Brain pericyte (primary cell): Measurements from ENCODE around the gene EPHA8.

Experiments
- DNase-seq: peaks from one replicate; pipeline ENCODE4 v3.0.0-alpha.2; 2012; ENCODE audit warnings: low read depth, low spot score

Gene EPHA8

GRCh38 chr1:22618056-22618455, 54.8 kb downstream of the EPHA8 start:
- no peak for DNase-seq

GRCh38 chr1:22619252-22619651, 56.0 kb downstream of the EPHA8 start:
- DNase-seq: no peak

GRCh38 chr1:22619798-22620197, 56.5 kb downstream of the EPHA8 start:
- no peak for DNase-seq

GRCh38 chr1:22621761-22622160, 58.5 kb downstream of the EPHA8 start:
- no peak for DNase-seq

GRCh38 chr1:22625262-22625925, 62.1 kb downstream of the EPHA8 start:
- no peak for DNase-seq

GRCh38 chr1:22626237-22627157, 63.2 kb downstream of the EPHA8 start:
- DNase-seq: no peak

- DNase-seq: no peak
Observed at GRCh38 chr1:22627331-22627730, 64.0 kb downstream of the EPHA8 start.

GRCh38 chr1:22628698-22629444, 65.6 kb downstream of the EPHA8 start:
- no peak for DNase-seq

GRCh38 chr1:22629886-22630285, 66.6 kb downstream of the EPHA8 start:
- DNase-seq: no peak

- no peak for DNase-seq
Observed at GRCh38 chr1:22633697-22634463, 70.6 kb downstream of the EPHA8 start.

- no peak for DNase-seq
Observed at GRCh38 chr1:22635436-22635835, 72.1 kb downstream of the EPHA8 start.

- no peak for DNase-seq
Observed at GRCh38 chr1:22636353-22636752, 73.1 kb downstream of the EPHA8 start, which contains the start of gene C1QA. C1QA (plus strand) TSS chr1:22636628; CDS start chr1:22637617, 989 bp downstream.

- DNase-seq: no peak
Observed at GRCh38 chr1:22636927-22637326, 73.6 kb downstream of the EPHA8 start.

- DNase-seq: no peak
Observed at GRCh38 chr1:22637907-22638445, 74.7 kb downstream of the EPHA8 start.

GRCh38 chr1:22638476-22639234, 75.4 kb downstream of the EPHA8 start:
- DNase-seq: no peak

GRCh38 chr1:22639286-22639685, 76.0 kb downstream of the EPHA8 start:
- DNase-seq: no peak

- no peak for DNase-seq
Observed at GRCh38 chr1:22641247-22641646, 78.0 kb downstream of the EPHA8 start.

GRCh38 chr1:22641906-22642636, 78.8 kb downstream of the EPHA8 start:
- no peak for DNase-seq

GRCh38 chr1:22643381-22643780, 80.1 kb downstream of the EPHA8 start, which contains the start of gene C1QC:
C1QC (plus strand) TSS chr1:22643633; CDS start chr1:22644024, 391 bp downstream.
- no peak for DNase-seq
